GM23338 (cell line): ENCODE measurements around the gene AGAP1.

ENCODE experiments used
- CREB1 ChIP-seq: fragments of 250-450 bp; sonication (Bioruptor Pico); IDR thresholded peaks from 2 replicates; pipeline ENCODE4 v1.5.0; 2020; ENCODE audit warnings: low read depth, mild to moderate bottlenecking, moderate library complexity
- EZH2 ChIP-seq: fragments of 200-600 bp; sonication (generic); IDR thresholded peaks from one replicate; pipeline ENCODE4 v1.8.0; 2017; ENCODE audit warnings: antibody characterized with exemption, mild to moderate bottlenecking, low read depth; ENCODE audit not compliant: unreplicated experiment
- EZH2phosphoT487 ChIP-seq: fragments of 200-600 bp; sonication (generic); IDR thresholded peaks from one replicate; pipeline ENCODE4 v1.8.1; 2018; ENCODE audit warnings: antibody characterized with exemption; ENCODE audit not compliant: unreplicated experiment
- POLR2AphosphoS5 ChIP-seq: IDR thresholded peaks from 2 replicates; pipeline ENCODE4 v1.6.1; 2016; ENCODE audit warnings: antibody characterized with exemption, low read depth
- TF ChIP-seq, protein P1 (sequence below), 2 experiments: fragments of 200-600 bp in 1 of 2; sonication (generic) in 1 of 2; conservative IDR thresholded peaks; 2 replicates each; pipeline versions ENCODE4 v1.5.1 to v1.6.1; 2016 to 2017; ENCODE audit warnings: antibody characterized with exemption in 2 of 2, low read depth in 2 of 2, mild to moderate bottlenecking in 2 of 2, moderate library complexity in 1 of 2
- TF ChIP-seq, protein P2 (sequence below): IDR thresholded peaks from one replicate; pipeline ENCODE4 v1.6.1; 2018; ENCODE audit warnings: antibody characterized with exemption; ENCODE audit not compliant: unreplicated experiment

DNA sequence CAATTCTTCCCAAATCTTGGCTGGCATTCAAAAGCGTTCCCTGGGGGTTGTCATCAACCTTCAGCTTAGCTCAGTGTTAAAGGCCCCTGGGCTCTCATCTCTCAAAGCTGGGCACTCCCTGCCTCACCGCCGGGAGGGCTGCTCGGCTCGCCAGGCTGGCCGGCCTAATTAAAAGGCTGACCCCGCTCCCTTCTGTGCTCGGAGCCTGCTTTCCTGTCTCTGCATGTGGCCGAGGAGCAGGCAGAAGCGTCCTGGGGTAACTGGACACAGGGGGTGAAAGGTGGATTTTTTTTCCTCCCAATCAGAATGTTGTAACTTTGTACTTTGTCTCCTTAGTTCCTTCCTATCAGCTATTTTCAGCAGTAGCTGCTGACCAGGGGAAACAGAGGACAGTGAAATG lies 443.2 kb downstream of the AGAP1 start:
- TF ChIP-seq POLR2AphosphoS5 (no peak), EZH2phosphoT487 (no peak), EZH2 (no peak), CREB1 (no peak)
- TF ChIP-seq, protein P1, sequence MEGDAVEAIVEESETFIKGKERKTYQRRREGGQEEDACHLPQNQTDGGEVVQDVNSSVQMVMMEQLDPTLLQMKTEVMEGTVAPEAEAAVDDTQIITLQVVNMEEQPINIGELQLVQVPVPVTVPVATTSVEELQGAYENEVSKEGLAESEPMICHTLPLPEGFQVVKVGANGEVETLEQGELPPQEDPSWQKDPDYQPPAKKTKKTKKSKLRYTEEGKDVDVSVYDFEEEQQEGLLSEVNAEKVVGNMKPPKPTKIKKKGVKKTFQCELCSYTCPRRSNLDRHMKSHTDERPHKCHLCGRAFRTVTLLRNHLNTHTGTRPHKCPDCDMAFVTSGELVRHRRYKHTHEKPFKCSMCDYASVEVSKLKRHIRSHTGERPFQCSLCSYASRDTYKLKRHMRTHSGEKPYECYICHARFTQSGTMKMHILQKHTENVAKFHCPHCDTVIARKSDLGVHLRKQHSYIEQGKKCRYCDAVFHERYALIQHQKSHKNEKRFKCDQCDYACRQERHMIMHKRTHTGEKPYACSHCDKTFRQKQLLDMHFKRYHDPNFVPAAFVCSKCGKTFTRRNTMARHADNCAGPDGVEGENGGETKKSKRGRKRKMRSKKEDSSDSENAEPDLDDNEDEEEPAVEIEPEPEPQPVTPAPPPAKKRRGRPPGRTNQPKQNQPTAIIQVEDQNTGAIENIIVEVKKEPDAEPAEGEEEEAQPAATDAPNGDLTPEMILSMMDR (conservative IDR thresholded peaks at IDR 0.05; ENCODE audit: low read depth in 2 of 2): no peak
- TF ChIP-seq, protein P2, sequence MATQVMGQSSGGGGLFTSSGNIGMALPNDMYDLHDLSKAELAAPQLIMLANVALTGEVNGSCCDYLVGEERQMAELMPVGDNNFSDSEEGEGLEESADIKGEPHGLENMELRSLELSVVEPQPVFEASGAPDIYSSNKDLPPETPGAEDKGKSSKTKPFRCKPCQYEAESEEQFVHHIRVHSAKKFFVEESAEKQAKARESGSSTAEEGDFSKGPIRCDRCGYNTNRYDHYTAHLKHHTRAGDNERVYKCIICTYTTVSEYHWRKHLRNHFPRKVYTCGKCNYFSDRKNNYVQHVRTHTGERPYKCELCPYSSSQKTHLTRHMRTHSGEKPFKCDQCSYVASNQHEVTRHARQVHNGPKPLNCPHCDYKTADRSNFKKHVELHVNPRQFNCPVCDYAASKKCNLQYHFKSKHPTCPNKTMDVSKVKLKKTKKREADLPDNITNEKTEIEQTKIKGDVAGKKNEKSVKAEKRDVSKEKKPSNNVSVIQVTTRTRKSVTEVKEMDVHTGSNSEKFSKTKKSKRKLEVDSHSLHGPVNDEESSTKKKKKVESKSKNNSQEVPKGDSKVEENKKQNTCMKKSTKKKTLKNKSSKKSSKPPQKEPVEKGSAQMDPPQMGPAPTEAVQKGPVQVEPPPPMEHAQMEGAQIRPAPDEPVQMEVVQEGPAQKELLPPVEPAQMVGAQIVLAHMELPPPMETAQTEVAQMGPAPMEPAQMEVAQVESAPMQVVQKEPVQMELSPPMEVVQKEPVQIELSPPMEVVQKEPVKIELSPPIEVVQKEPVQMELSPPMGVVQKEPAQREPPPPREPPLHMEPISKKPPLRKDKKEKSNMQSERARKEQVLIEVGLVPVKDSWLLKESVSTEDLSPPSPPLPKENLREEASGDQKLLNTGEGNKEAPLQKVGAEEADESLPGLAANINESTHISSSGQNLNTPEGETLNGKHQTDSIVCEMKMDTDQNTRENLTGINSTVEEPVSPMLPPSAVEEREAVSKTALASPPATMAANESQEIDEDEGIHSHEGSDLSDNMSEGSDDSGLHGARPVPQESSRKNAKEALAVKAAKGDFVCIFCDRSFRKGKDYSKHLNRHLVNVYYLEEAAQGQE: no peak
